B cell (primary cell): Measurements from ENCODE around the gene FMNL1. TPM values are rescaled to one million over a fixed set of nuclear protein-coding genes. Genes with fewer than 3 reads are reported as not detected.

ENCODE experiments used
- ATAC-seq: fragments of 200-7000 bp; cut with Tn5 transposase; one replicate; pipeline ENCODE4 v1.10.0; 2021; ENCODE audit warnings: low read depth, mild to moderate bottlenecking, moderate number of reproducible peaks, moderate library complexity
- CTCF ChIA-PET: fragments of 350-600 bp; sonication (Branson Sonifier 250); formaldehyde crosslinking; loops from one replicate; lab custom pipeline; 2021; ENCODE audit warnings: antibody characterized with exemption, inconsistent platforms; lab: Charles Lee
- POLR2A ChIA-PET: fragments of 350-600 bp; sonication (Branson Sonifier 250); formaldehyde crosslinking; loops from one replicate; lab custom pipeline; 2021; ENCODE audit warnings: antibody characterized with exemption; lab: Charles Lee
- DNase-seq: peaks from one replicate; pipeline ENCODE4 v3.0.0; 2013
- H2AFZ ChIP-seq: 2 replicates; pipeline ENCODE4 v1.6.1; 2012; ENCODE audit warnings: mild to moderate bottlenecking, low read depth, low read length; ENCODE audit not compliant: insufficient read depth, poor library complexity, severe bottlenecking
- H3K27ac ChIP-seq, 2 donors: 1 replicate in 1 of 2; 2 replicates in 1 of 2; pipeline ENCODE4 v1.5.1; 2012 to 2013; ENCODE audit warnings: low read length in 2 of 2, mild to moderate bottlenecking in 2 of 2, moderate library complexity in 1 of 2
- H3K27me3 ChIP-seq, 4 experiments: fragments of 200-600 bp in 1 of 4; sonication (generic) in 1 of 4; replicated peaks in 1 of 4; 1 replicate in 2 of 4; 2 replicates in 2 of 4; pipeline versions ENCODE4 v1.6.1 to v1.7.0; 2013 to 2016; ENCODE audit warnings: low read length in 3 of 4, mild to moderate bottlenecking in 2 of 4, mixed read lengths in 1 of 4, moderate library complexity in 1 of 4; ENCODE audit not compliant: insufficient read depth in 4 of 4, control insufficient read depth in 3 of 4; ENCODE audit errors: control extremely low read depth in 1 of 4
- H3K36me3 ChIP-seq, 2 experiments: replicated peaks in 1 of 2; 1 replicate in 1 of 2; 2 replicates in 1 of 2; pipeline versions ENCODE4 v1.6.1 to v1.7.1; 2013; ENCODE audit warnings: low read length in 1 of 2; ENCODE audit not compliant: insufficient read depth in 2 of 2, control insufficient read depth in 1 of 2; ENCODE audit errors: control extremely low read depth in 1 of 2, extremely low read depth in 1 of 2
- H3K4me1 ChIP-seq, 2 donors: fragments of 200-600 bp in 1 of 2; sonication (generic) in 1 of 2; 1 replicate in 1 of 2; 2 replicates in 1 of 2; pipeline versions ENCODE4 v1.5.1 to v1.6.1; 2013 to 2017; ENCODE audit warnings: low read length in 2 of 2; ENCODE audit not compliant: control insufficient read depth in 2 of 2, insufficient read depth in 2 of 2
- H3K4me2 ChIP-seq: replicated peaks from 2 replicates; pipeline ENCODE3; 2012; ENCODE audit warnings: mild to moderate bottlenecking, low read depth, low read length; ENCODE audit not compliant: poor library complexity, severe bottlenecking
- H3K4me3 ChIP-seq, 5 experiments: fragments of 200-600 bp in 1 of 5; sonication (generic) in 1 of 5; 1 replicate in 3 of 5; 2 replicates in 2 of 5; pipeline versions ENCODE4 v1.5.1 to v1.7.0; 2011 to 2016; ENCODE audit warnings: low read length in 4 of 5, mild to moderate bottlenecking in 4 of 5, low read depth in 2 of 5, control low read depth in 1 of 5, moderate library complexity in 1 of 5; ENCODE audit not compliant: insufficient read depth in 1 of 5; ENCODE audit errors: control extremely low read depth in 1 of 5, extremely low read depth in 1 of 5
- H3K79me2 ChIP-seq: fragments of 200-600 bp; sonication (generic); one replicate; pipeline ENCODE4 v1.6.0; 2016; ENCODE audit warnings: low read length; ENCODE audit not compliant: control insufficient read depth, insufficient read depth
- H3K9ac ChIP-seq: fragments of 200-600 bp; sonication (generic); 2 replicates; pipeline ENCODE4 v1.6.1; 2017; ENCODE audit warnings: mild to moderate bottlenecking, low read length, moderate library complexity
- H3K9me3 ChIP-seq, 3 donors: one replicate each; pipeline versions ENCODE4 v1.6.1 to v1.7.1; 2013; ENCODE audit warnings: low read length in 2 of 3; ENCODE audit not compliant: control insufficient read depth in 2 of 3, insufficient read depth in 1 of 3; ENCODE audit errors: control extremely low read depth in 1 of 3
- H4K20me1 ChIP-seq: 2 replicates; pipeline ENCODE4 v1.6.0; 2012; ENCODE audit warnings: mild to moderate bottlenecking, low read length; ENCODE audit not compliant: insufficient read depth, control insufficient read depth, poor library complexity, severe bottlenecking
- H3K27ac Mint-ChIP-seq: one replicate; pipeline ENCODE4 v1.8.0; 2021; ENCODE audit warnings: mixed read lengths
- H3K27me3 Mint-ChIP-seq: one replicate; pipeline ENCODE4 v1.8.0; 2021; ENCODE audit warnings: mixed read lengths
- H3K4me1 Mint-ChIP-seq: one replicate; pipeline ENCODE4 v1.8.0; 2021; ENCODE audit warnings: mixed read lengths
- H3K4me3 Mint-ChIP-seq: one replicate; pipeline ENCODE4 v1.8.0; 2021; ENCODE audit warnings: mixed read lengths
- H3K9me3 Mint-ChIP-seq: one replicate; pipeline ENCODE4 v1.8.0; 2022; ENCODE audit warnings: mixed read lengths; ENCODE audit not compliant: insufficient read depth
- CTCF ChIP-seq: fragments of 200-600 bp; IDR thresholded peaks from one replicate; pipeline ENCODE4 v1.8.0; 2022; ENCODE audit warnings: antibody characterized with exemption, mild to moderate bottlenecking
- EZH2 ChIP-seq: IDR thresholded peaks from 2 replicates; pipeline ENCODE4 v1.6.1; 2012; ENCODE audit warnings: borderline replicate concordance, low read depth, mild to moderate bottlenecking, moderate library complexity, low read length; ENCODE audit not compliant: insufficient read depth, poor library complexity, severe bottlenecking
- WGBS: methylation state at CpG from one replicate; pipeline ENCODE4 v1.1.5; 2013; ENCODE audit warnings: missing lambda C conversion rate; ENCODE audit not compliant: insufficient coverage; 5-methylcytosine and 5-hydroxymethylcytosine counted together
- intact Hi-C: fragments of 100-400 bp; cut with micrococcal nuclease; formaldehyde crosslinking; loops from one replicate; pipeline ENCODE4 v1.10.0; 2022
- polyA minus RNA-seq: library from RNA; depleted of rRNA, polyadenylated mRNA; stranded (reverse); fragments of >200 nt; gene quantifications from 2 replicates; pipeline ENCODE4 v1.2.3, GENCODE V29; 2012
- polyA plus RNA-seq: library from polyadenylated mRNA; depleted of rRNA; stranded (reverse); fragments of >200 nt; gene quantifications from 2 replicates; pipeline ENCODE4 v1.2.3, GENCODE V29; 2012
- total RNA-seq, 2 donors: library from RNA; stranded (reverse); fragments of 120-200 nt in 1 of 2; gene quantifications; 1 replicate in 1 of 2; 2 replicates in 1 of 2; pipeline versions ENCODE4 v1.2.3 to v1.2.4, GENCODE V29; 2013 to 2022

FMNL1 gene, protein sequence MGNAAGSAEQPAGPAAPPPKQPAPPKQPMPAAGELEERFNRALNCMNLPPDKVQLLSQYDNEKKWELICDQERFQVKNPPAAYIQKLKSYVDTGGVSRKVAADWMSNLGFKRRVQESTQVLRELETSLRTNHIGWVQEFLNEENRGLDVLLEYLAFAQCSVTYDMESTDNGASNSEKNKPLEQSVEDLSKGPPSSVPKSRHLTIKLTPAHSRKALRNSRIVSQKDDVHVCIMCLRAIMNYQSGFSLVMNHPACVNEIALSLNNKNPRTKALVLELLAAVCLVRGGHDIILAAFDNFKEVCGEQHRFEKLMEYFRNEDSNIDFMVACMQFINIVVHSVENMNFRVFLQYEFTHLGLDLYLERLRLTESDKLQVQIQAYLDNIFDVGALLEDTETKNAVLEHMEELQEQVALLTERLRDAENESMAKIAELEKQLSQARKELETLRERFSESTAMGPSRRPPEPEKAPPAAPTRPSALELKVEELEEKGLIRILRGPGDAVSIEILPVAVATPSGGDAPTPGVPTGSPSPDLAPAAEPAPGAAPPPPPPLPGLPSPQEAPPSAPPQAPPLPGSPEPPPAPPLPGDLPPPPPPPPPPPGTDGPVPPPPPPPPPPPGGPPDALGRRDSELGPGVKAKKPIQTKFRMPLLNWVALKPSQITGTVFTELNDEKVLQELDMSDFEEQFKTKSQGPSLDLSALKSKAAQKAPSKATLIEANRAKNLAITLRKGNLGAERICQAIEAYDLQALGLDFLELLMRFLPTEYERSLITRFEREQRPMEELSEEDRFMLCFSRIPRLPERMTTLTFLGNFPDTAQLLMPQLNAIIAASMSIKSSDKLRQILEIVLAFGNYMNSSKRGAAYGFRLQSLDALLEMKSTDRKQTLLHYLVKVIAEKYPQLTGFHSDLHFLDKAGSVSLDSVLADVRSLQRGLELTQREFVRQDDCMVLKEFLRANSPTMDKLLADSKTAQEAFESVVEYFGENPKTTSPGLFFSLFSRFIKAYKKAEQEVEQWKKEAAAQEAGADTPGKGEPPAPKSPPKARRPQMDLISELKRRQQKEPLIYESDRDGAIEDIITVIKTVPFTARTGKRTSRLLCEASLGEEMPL
- total RNA-seq (634 and 663 TPM in 2 replicates), polyA plus RNA-seq (386 and 478 TPM in 2 replicates), polyA minus RNA-seq (127 and 266 TPM in 2 replicates)
- total RNA-seq (2013): 60.8 TPM

- peak within 1 kb of the TSS; percentile 92 for H3K4me2 ChIP-seq
- ChIA-PET POLR2A (interaction anchor here (0.8 to 6.0 kb wide), 7 partner anchors 11 to 90 kb away, joined by 3 to 149 read pairs (median 4); partner anchors contain the start of gene ACBD4), CTCF (interaction anchor here (0.9 to 15.7 kb wide), 12 partner anchors 18 to 208 kb away, joined by 3 to 737 read pairs (median 40); partner anchors contain the start of genes ACBD4, HEXIM1 and MAP3K14)
- Mint-ChIP-seq H3K4me1 (peaks cover 55% of the 10 kb centered on the region), H3K9me3 (no peaks in the 10 kb centered on the region), H3K27ac (peak within 1 kb of the TSS; percentile 99), H3K27me3 (no peaks in the 10 kb centered on the region), H3K4me3 (peak within 1 kb of the TSS; percentile 100)
- no peak for TF ChIP-seq CTCF
- TF ChIP-seq EZH2: no peak
- no peaks in the 10 kb centered on the region for H3K27me3 ChIP-seq
- H3K4me1 ChIP-seq: peaks cover 37 to 58% of the 10 kb centered on the region in 2 donors
- no peaks in the 10 kb centered on the region for H4K20me1 ChIP-seq
- H3K27ac ChIP-seq: peak within 1 kb of the TSS; percentile 99 to 100
- ATAC-seq: peak; percentile 32
- peak within 1 kb of the TSS; percentile 62 to 96 (median 90) for H3K4me3 ChIP-seq
- H3K79me2 ChIP-seq: peaks cover 45% of the 10 kb centered on the region
- DNase-seq: peak; percentile 86
- H3K9ac ChIP-seq: peak within 1 kb of the TSS; percentile 97
- H2AFZ ChIP-seq: peak within 1 kb of the TSS; percentile 73
- intact Hi-C loops: loop anchor here (1.0 kb wide), 1 partner anchor 8 kb away; no protein-coding TSS in a partner anchor
- peaks cover 0 to 12% of the 10 kb centered on the region in 2 experiments for H3K36me3 ChIP-seq
- H3K9me3 ChIP-seq: no peaks in the 10 kb centered on the region
- WGBS: 2% methylated on average over 90 of the region's 98 CpGs
Observed at GRCh38 chr17:45221081-45222013, at the start of gene FMNL1. Gene FMNL1 (plus strand): TSS chr17:45221885. CDS start chr17:45222125, 240 bp downstream.
